Breast epithelium (tissue), 4 donors: ENCODE data around the gene KHDC3L. TPM values are rescaled to one million over a fixed set of nuclear protein-coding genes. Genes with fewer than 3 reads are reported as not detected.
"Not testable (repeated sequence)": the region's sequence is repeated elsewhere in the genome, so short reads cannot be mapped to it uniquely, and the experiment has no call there.

Experiments
- DNase-seq, 2 donors: peaks; one replicate each; pipeline ENCODE4 v3.0.0-alpha.2; 2019; ENCODE audit warnings: low spot score in 2 of 2
- H3K27ac ChIP-seq, 2 donors: fragments of 200-600 bp; sonication (generic) in 1 of 2; one replicate each; pipeline ENCODE4 v1.5.1; 2016 to 2019; ENCODE audit warnings: mild to moderate bottlenecking in 1 of 2
- H3K27me3 ChIP-seq, 2 donors: fragments of 200-600 bp; sonication (generic) in 1 of 2; one replicate each; pipeline versions ENCODE4 v1.5.1 to v1.6.0; 2017 to 2019; ENCODE audit warnings: control low read depth in 1 of 2, mild to moderate bottlenecking in 1 of 2
- H3K36me3 ChIP-seq: fragments of 200-600 bp; one replicate; pipeline ENCODE4 v1.5.1; 2019
- H3K4me1 ChIP-seq, 2 donors: fragments of 200-600 bp; sonication (generic); one replicate each; pipeline ENCODE4 v1.5.1; 2016 to 2019; ENCODE audit warnings: control low read depth in 1 of 2
- H3K4me3 ChIP-seq, 3 donors: fragments of 200-600 bp; sonication (generic); 1 replicate in 2 of 3; 2 replicates in 1 of 3; pipeline ENCODE4 v1.5.1; 2016 to 2019; ENCODE audit warnings: mild to moderate bottlenecking in 3 of 3, moderate library complexity in 2 of 3
- H3K9me3 ChIP-seq, 2 donors: fragments of 200-600 bp; sonication (generic) in 1 of 2; one replicate each; pipeline ENCODE4 v1.5.1; 2016 to 2019; ENCODE audit warnings: control low read depth in 1 of 2
- CTCF ChIP-seq, 3 donors: fragments of 450-650 bp; IDR thresholded peaks; one replicate each; pipeline ENCODE4 v1.5.1; 2016 to 2017; ENCODE audit warnings: antibody characterized with exemption in 3 of 3, mild to moderate bottlenecking in 3 of 3, moderate library complexity in 3 of 3
- POLR2A ChIP-seq: fragments of 450-650 bp; IDR thresholded peaks from one replicate; pipeline ENCODE4 v1.6.1; 2016; ENCODE audit warnings: antibody characterized with exemption, mild to moderate bottlenecking, moderate library complexity
- POLR2AphosphoS5 ChIP-seq, 3 donors: sonication (generic); formaldehyde crosslinking; IDR thresholded peaks; one replicate each; pipeline ENCODE4 v1.6.1; 2017; ENCODE audit warnings: antibody characterized with exemption in 3 of 3
- intact Hi-C: fragments of 100-400 bp; cut with DNase I; formaldehyde crosslinking; loops from one replicate; pipeline ENCODE4 v1.15.1; 2023; ENCODE audit warnings: low total_unique reads
- total RNA-seq, 3 donors: library from RNA; depleted of rRNA; stranded (reverse); fragments of >200 nt; gene quantifications; one replicate each; pipeline ENCODE4 v1.1.0, GENCODE V29; 2016

KHDC3L gene
- total RNA-seq, 3 donors from 2014 or later = not detected

GRCh38 chr6:73377225-73377624 lies 14.8 kb downstream of the KHDC3L start:
- TF ChIP-seq CTCF (IDR thresholded peaks at IDR 0.05) (no peak), POLR2A (no peak), POLR2AphosphoS5 (IDR thresholded peaks at IDR 0.05) (no peak)
- intact Hi-C loops = no loop called here

GRCh38 chr6:73381531-73381930 lies 19.1 kb downstream of the KHDC3L start:
- intact Hi-C loops, H3K27me3 ChIP-seq, H3K4me1 ChIP-seq: not testable (repeated sequence)

More at GRCh38 chr6:73377225-73377624, 14.8 kb downstream of the KHDC3L start:
- Histone ChIP-seq H3K27ac (no peak overlapping the region), H3K27me3 (no peaks in the 10 kb centered on the region), H3K4me3 (no peak overlapping the region), H3K4me1 (no peaks in the 10 kb centered on the region), H3K36me3 (no peaks in the 10 kb centered on the region), H3K9me3 (peaks cover 4 to 5% of the 10 kb centered on the region in 2 donors)
- DNase-seq = no peak

GRCh38 chr6:73382462-73383113 lies 20.1 kb downstream of the KHDC3L start:
- Histone ChIP-seq H3K4me3 (no peak overlapping the region), H3K27ac (no peak overlapping the region), H3K27me3 (no peaks in the 10 kb centered on the region), H3K9me3 (no peaks in the 10 kb centered on the region), H3K36me3 (no peaks in the 10 kb centered on the region), H3K4me1 (no peaks in the 10 kb centered on the region)
- no peak for DNase-seq
- intact Hi-C loops = no loop called here
- TF ChIP-seq CTCF (IDR thresholded peaks at IDR 0.05) (no peak), POLR2A (no peak), POLR2AphosphoS5 (IDR thresholded peaks at IDR 0.05) (no peak)

More at GRCh38 chr6:73381531-73381930, 19.1 kb downstream of the KHDC3L start:
- not testable (repeated sequence) for H3K4me3 ChIP-seq, DNase-seq, H3K36me3 ChIP-seq, H3K27ac ChIP-seq, H3K9me3 ChIP-seq

- H3K36me3 ChIP-seq = no peaks in the 10 kb centered on the region
- no peaks in the 10 kb centered on the region for H3K9me3 ChIP-seq
- no peaks in the 10 kb centered on the region for H3K27me3 ChIP-seq
- no peak overlapping the region for H3K27ac ChIP-seq
- no peak for DNase-seq
- H3K4me3 ChIP-seq = peak overlapping the region; percentile 41 to 68 (median 47)
- intact Hi-C loops = no loop called here
- H3K4me1 ChIP-seq = no peaks in the 10 kb centered on the region
- TF ChIP-seq CTCF (IDR thresholded peaks at IDR 0.05) = no peak
- TF ChIP-seq POLR2A = no peak
- no peak for TF ChIP-seq POLR2AphosphoS5 (IDR thresholded peaks at IDR 0.05)
Observed at GRCh38 chr6:73388433-73388799, 26.0 kb downstream of the KHDC3L start.

- no peak overlapping the region for H3K27ac ChIP-seq
- no peaks in the 10 kb centered on the region for H3K27me3 ChIP-seq
- H3K4me1 ChIP-seq = no peaks in the 10 kb centered on the region
- no peaks in the 10 kb centered on the region for H3K36me3 ChIP-seq
- intact Hi-C loops = no loop called here
- peak overlapping the region; percentile 41 to 68 (median 47) for H3K4me3 ChIP-seq
- no peaks in the 10 kb centered on the region for H3K9me3 ChIP-seq
- TF ChIP-seq CTCF (IDR thresholded peaks at IDR 0.05) (peak in 1 of 3 donors; percentile 38), POLR2A (no peak), POLR2AphosphoS5 (IDR thresholded peaks at IDR 0.05) (no peak)
- no peak for DNase-seq
Observed at GRCh38 chr6:73388800-73389512, 26.5 kb downstream of the KHDC3L start.
